Duodenal mucosa (tissue), 2 donors: ENCODE data around the gene GALNT11.
"Not testable (repeated sequence)": the region's sequence is repeated elsewhere in the genome, so short reads cannot be mapped to it uniquely, and the experiment has no call there.

Source experiments
- H3K27ac ChIP-seq: one replicate; pipeline ENCODE4 v1.7.0; 2013; ENCODE audit warnings: low read depth, low read length
- H3K27me3 ChIP-seq, 2 donors: one replicate each; pipeline ENCODE4 v1.7.0; 2013; ENCODE audit warnings: low read length in 2 of 2, control low read depth in 1 of 2; ENCODE audit not compliant: insufficient read depth in 2 of 2, control insufficient read depth in 1 of 2
- H3K36me3 ChIP-seq, 2 donors: one replicate each; pipeline ENCODE4 v1.7.0; 2013; ENCODE audit warnings: low read length in 2 of 2, control low read depth in 1 of 2; ENCODE audit not compliant: insufficient read depth in 2 of 2, control insufficient read depth in 1 of 2
- H3K4me1 ChIP-seq, 2 donors: one replicate each; pipeline ENCODE4 v1.7.0; 2013; ENCODE audit warnings: low read length in 2 of 2, control low read depth in 1 of 2; ENCODE audit not compliant: insufficient read depth in 2 of 2, control insufficient read depth in 1 of 2
- H3K4me3 ChIP-seq, 2 donors: one replicate each; pipeline ENCODE4 v1.7.0; 2013; ENCODE audit warnings: low read length in 2 of 2, low read depth in 1 of 2
- H3K9ac ChIP-seq, 2 donors: one replicate each; pipeline ENCODE4 v1.7.0; 2013; ENCODE audit warnings: low read length in 2 of 2, low read depth in 1 of 2
- H3K9me3 ChIP-seq, 2 donors: one replicate each; pipeline ENCODE4 v1.7.0; 2013; ENCODE audit warnings: low read length in 2 of 2, control low read depth in 1 of 2; ENCODE audit not compliant: control insufficient read depth in 1 of 2

GALNT11 gene

DNA sequence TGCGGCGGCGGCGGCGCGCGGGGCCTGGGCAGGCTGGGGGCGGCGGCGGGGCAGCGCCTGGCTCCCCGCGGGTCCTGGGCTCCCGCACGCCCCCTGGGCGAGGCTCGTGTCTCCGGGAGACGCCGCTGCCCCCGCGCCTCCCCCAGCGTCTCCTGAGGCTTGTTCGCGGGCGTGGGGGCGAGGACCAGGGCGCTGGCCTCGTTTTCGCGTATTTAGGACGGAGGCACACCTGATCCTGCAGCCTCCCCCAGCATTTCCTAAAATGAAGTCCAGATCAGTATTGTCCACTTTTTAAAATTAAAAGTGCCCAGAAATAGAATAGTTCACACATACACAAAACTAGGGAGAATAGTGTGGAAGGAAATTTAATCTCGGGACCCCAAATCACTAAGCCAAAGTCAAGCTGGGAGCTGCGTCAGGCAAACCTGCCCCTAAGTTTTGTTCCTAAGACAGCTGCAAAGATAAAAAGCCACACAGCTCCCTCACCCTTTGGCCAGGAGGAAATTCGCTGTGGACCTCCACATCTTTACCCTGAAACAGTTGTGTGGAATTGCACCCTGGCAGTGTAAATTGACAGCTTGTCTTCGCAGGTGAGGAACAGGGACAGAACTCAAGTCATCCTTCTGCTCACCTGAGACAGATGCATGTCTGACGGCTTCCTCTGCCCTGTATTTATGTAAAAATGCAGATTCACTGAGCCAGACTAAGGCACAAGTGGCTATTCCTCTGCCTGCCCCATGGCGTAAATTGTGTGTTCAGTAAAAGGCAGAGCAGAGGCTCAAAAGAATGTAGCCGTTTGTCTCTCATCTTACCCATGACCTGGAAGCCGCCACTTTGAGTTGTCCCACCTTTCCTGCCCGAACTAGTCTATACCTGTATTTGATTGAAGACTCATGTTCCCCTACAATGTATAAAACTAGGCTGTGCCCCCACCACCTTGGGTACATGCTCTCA lies 740 bp downstream of the GALNT11 start:
- H3K27ac ChIP-seq = no peak overlapping the region
- H3K4me1 ChIP-seq = peaks cover 5 to 7% of the 10 kb centered on the region in 2 donors
- H3K9ac ChIP-seq = peak overlapping the region; percentile 57 to 92
- no peaks in the 10 kb centered on the region for H3K27me3 ChIP-seq
- H3K36me3 ChIP-seq = no peaks in the 10 kb centered on the region
- H3K4me3 ChIP-seq = peak overlapping the region; percentile 70 to 92
- no peaks in the 10 kb centered on the region for H3K9me3 ChIP-seq

DNA sequence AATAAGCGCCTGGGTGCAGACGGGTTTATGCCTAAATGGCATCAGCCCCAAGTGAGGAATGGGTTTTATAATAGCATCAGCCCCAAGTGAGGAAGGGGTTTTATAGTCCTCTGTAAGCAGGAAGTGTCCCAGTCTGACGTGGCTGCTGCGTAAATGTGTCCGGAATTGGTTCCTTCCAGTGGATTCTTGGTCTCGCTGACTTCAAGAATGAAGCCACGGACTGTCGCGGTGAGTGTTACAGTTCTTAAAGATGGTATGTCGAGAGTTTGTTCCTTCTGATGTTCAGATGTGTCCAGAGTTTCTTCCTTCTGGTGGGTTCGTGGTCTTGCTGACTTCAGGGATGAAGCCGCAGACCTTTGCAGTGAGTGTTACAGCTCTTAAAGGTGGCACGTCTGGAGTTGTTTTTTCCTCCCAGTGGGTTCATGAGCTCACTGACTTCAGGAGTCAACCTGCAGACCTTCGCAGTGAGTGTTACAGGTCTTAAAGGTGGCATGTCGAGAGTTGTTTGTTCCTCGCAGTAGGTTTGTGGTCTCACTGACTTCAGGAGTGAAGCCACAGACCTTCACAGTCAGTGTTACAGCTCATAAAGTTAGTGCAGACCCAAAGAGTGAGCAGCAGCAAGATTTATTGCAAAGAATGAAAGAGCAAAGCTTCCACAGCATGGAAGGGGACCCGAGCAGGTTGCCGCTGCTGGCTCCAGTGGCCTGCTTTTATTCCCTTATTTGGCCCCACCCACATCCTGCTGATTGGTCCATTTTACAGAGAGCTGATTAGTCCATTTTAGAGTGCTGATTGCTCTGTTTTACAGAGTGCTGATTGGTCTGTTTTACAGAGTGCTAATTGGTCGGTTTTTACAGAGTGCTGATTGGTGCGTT lies 2.3 kb downstream of the GALNT11 start:
- H3K4me1 ChIP-seq, H3K9me3 ChIP-seq, H3K27me3 ChIP-seq, H3K36me3 ChIP-seq, H3K9ac ChIP-seq, H3K4me3 ChIP-seq, H3K27ac ChIP-seq: not testable (repeated sequence)

- H3K9ac ChIP-seq, H3K27me3 ChIP-seq, H3K9me3 ChIP-seq, H3K4me1 ChIP-seq, H3K27ac ChIP-seq, H3K4me3 ChIP-seq, H3K36me3 ChIP-seq: not testable (repeated sequence)
These were observed 4.6 kb downstream of the GALNT11 start for GRCh38 chr7:152030059-152030458.

DNA sequence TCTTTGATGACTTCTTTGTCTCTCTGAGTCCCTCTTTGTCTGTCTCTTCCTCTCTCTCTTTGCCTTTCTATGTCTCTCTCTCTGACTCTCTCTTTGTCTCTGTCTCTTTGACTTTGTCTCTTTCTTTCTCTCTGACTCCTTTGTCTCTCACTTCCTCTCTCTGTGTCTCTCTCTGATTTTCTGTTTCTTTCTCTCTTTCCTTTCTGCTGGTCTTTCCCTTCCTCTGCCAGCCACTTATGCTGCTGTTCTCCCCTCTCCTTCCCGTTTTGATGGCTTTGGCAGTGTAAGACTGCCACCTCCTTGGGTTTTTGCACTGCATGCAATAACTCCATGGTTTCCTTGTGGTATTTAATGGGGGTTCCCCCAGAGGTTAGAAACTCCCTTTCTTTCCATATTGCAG lies 5.2 kb downstream of the GALNT11 start:
- H3K9me3 ChIP-seq, H3K4me3 ChIP-seq, H3K27me3 ChIP-seq, H3K4me1 ChIP-seq, H3K27ac ChIP-seq, H3K36me3 ChIP-seq, H3K9ac ChIP-seq: not testable (repeated sequence)

GRCh38 chr7:152035817-152036216 lies 10.3 kb downstream of the GALNT11 start:
- H3K4me1 ChIP-seq = no peaks in the 10 kb centered on the region
- H3K9me3 ChIP-seq = peaks cover 15% of the 10 kb centered on the region in 2 donors
- no peaks in the 10 kb centered on the region for H3K27me3 ChIP-seq
- no peak overlapping the region for H3K4me3 ChIP-seq
- no peaks in the 10 kb centered on the region for H3K36me3 ChIP-seq
- no peak overlapping the region for H3K27ac ChIP-seq
- no peak overlapping the region for H3K9ac ChIP-seq

- H3K4me1 ChIP-seq, H3K27me3 ChIP-seq, H3K27ac ChIP-seq, H3K9ac ChIP-seq, H3K36me3 ChIP-seq, H3K4me3 ChIP-seq: not testable (repeated sequence)
- peaks cover 15% of the 10 kb centered on the region in 2 donors for H3K9me3 ChIP-seq
These were observed 12.9 kb downstream of the GALNT11 start for GRCh38 chr7:152038410-152038809.

DNA sequence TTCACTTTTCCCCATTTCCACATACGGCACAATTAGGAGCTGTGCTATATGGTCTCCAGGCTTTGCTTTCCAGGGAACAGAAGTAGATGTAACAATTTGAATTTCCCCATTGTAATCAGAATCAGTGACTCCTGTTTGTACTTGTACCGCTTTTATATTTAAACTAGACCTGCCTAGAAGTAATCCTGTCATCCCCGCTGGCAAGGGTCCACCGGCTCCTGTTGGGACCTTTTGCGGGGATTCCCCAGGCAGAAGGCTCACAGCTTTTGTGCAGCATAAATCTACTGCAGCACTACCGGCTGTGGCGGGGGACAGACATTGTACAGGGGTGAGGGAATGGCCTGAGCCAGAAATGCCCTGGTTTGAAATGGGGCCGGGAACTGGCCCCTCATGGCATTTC lies 17.6 kb downstream of the GALNT11 start:
- H3K4me1 ChIP-seq, H3K27me3 ChIP-seq, H3K27ac ChIP-seq, H3K9ac ChIP-seq, H3K36me3 ChIP-seq, H3K4me3 ChIP-seq: not testable (repeated sequence)
- peaks cover 14 to 21% of the 10 kb centered on the region in 2 donors for H3K9me3 ChIP-seq

DNA sequence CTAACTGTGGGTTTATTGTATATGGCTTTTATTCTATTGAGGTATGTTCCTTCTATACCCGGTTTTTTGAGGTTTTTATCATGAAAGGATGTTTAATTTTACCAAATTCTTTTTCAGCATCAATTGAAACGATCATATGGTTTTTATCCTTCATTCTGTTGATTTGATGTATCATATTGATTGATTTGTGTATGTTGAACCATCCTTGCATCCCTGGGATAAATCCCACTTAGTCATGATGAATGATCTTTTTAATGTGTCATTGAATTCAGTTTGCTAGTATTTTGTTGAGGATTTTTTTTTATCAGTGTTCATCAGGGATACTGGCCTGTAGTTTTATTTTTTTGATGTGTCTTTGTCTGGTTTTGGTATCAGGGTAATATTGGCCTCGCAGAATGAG lies 19.4 kb downstream of the GALNT11 start:
- H3K36me3 ChIP-seq, H3K9ac ChIP-seq, H3K27me3 ChIP-seq, H3K4me3 ChIP-seq, H3K4me1 ChIP-seq, H3K27ac ChIP-seq: not testable (repeated sequence)
- H3K9me3 ChIP-seq = peaks cover 2 to 14% of the 10 kb centered on the region in 2 donors

- Histone ChIP-seq H3K4me3 (no peak overlapping the region), H3K4me1 (no peaks in the 10 kb centered on the region), H3K9me3 (peaks cover 2 to 14% of the 10 kb centered on the region in 2 donors), H3K36me3 (no peaks in the 10 kb centered on the region), H3K27ac (no peak overlapping the region), H3K9ac (no peak overlapping the region), H3K27me3 (no peaks in the 10 kb centered on the region)
These were observed 21.1 kb downstream of the GALNT11 start for GRCh38 chr7:152046531-152046930.

- Histone ChIP-seq H3K36me3 (no peaks in the 10 kb centered on the region), H3K4me3 (no peak overlapping the region), H3K27me3 (no peaks in the 10 kb centered on the region), H3K27ac (no peak overlapping the region), H3K9ac (no peak overlapping the region), H3K4me1 (no peaks in the 10 kb centered on the region), H3K9me3 (peaks cover 2 to 14% of the 10 kb centered on the region in 2 donors)
These were observed 22.6 kb downstream of the GALNT11 start for GRCh38 chr7:152048051-152048450.
